DOHH2 (cell line): ENCODE measurements around the gene CALML3.

Source experiments
- H3F3A ChIP-seq: fragments of 200-600 bp; sonication (generic), shearing (Covaris generic); 2 replicates; pipeline ENCODE4 v1.6.0; 2016; ENCODE audit warnings: antibody characterized with exemption, mild to moderate bottlenecking; ENCODE audit not compliant: control insufficient read depth, insufficient read depth
- H3K27ac ChIP-seq: fragments of 200-600 bp; sonication (generic); 2 replicates; pipeline ENCODE4 v1.5.1; 2014; ENCODE audit warnings: low read depth, mild to moderate bottlenecking, low read length, moderate library complexity
- H3K27me3 ChIP-seq: fragments of 200-600 bp; sonication (generic); 2 replicates; pipeline ENCODE4 v1.6.1; 2014; ENCODE audit warnings: mild to moderate bottlenecking, low read length, mixed read lengths; ENCODE audit not compliant: control insufficient read depth
- H3K36me3 ChIP-seq: fragments of 200-600 bp; sonication (generic); 2 replicates; pipeline ENCODE4 v1.6.1; 2014; ENCODE audit warnings: mild to moderate bottlenecking, low read length, moderate library complexity, mixed read lengths; ENCODE audit not compliant: control insufficient read depth
- H3K4me1 ChIP-seq: fragments of 200-600 bp; sonication (generic); 2 replicates; pipeline ENCODE4 v1.6.1; 2014; ENCODE audit warnings: mild to moderate bottlenecking, low read length, mixed read lengths; ENCODE audit not compliant: control insufficient read depth
- H3K4me2 ChIP-seq: fragments of 200-600 bp; sonication (generic); 2 replicates; pipeline ENCODE4 v1.6.0; 2014; ENCODE audit warnings: mild to moderate bottlenecking, low read length, moderate library complexity
- H3K4me3 ChIP-seq: fragments of 200-600 bp; sonication (generic); 2 replicates; pipeline ENCODE4 v1.5.1; 2014; ENCODE audit warnings: mild to moderate bottlenecking, low read length, mixed read lengths
- H3K79me2 ChIP-seq: fragments of 200-600 bp; sonication (generic); 2 replicates; pipeline ENCODE4 v1.6.1; 2014; ENCODE audit warnings: mild to moderate bottlenecking, low read length, mixed read lengths; ENCODE audit not compliant: control insufficient read depth
- H3K9me2 ChIP-seq: fragments of 200-600 bp; sonication (generic); replicated peaks from 2 replicates; pipeline ENCODE4 v1.6.1; 2014; ENCODE audit warnings: mild to moderate bottlenecking, low read length, mixed read lengths; ENCODE audit not compliant: control insufficient read depth
- H3K9me3 ChIP-seq: fragments of 200-600 bp; sonication (generic); 2 replicates; pipeline ENCODE4 v1.6.1; 2014; ENCODE audit warnings: antibody characterized with exemption, low read length, mixed read lengths; ENCODE audit not compliant: control insufficient read depth, insufficient read depth
- H4K20me1 ChIP-seq: fragments of 200-600 bp; sonication (generic); 2 replicates; pipeline ENCODE4 v1.6.0; 2014; ENCODE audit warnings: low read depth, mild to moderate bottlenecking, antibody characterized with exemption, low read length, moderate library complexity; ENCODE audit not compliant: control insufficient read depth, insufficient read depth
- CTCF ChIP-seq: fragments of 200-600 bp; sonication (generic); IDR thresholded peaks from one replicate; pipeline ENCODE4 v1.5.1; 2014; ENCODE audit warnings: antibody characterized with exemption, mild to moderate bottlenecking, low read depth, low read length; ENCODE audit not compliant: poor library complexity, severe bottlenecking
- EZH2phosphoT487 ChIP-seq: fragments of 200-600 bp; sonication (generic); IDR thresholded peaks from 2 replicates; pipeline ENCODE4 v1.6.1; 2017; ENCODE audit warnings: borderline replicate concordance, mild to moderate bottlenecking, antibody characterized with exemption, low read length, moderate library complexity, mixed read lengths

CALML3 gene

GRCh38 chr10:5480162-5480941, 44.4 kb upstream of the CALML3 start:
- Histone ChIP-seq H3K27me3 (no peaks in the 10 kb centered on the region), H3K36me3 (no peaks in the 10 kb centered on the region), H3F3A (no peaks in the 10 kb centered on the region), H3K9me2 (no peaks in the 10 kb centered on the region), H3K4me2 (no peak overlapping the region), H3K27ac (no peak overlapping the region), H4K20me1 (no peaks in the 10 kb centered on the region), H3K4me1 (peaks cover 6% of the 10 kb centered on the region), H3K4me3 (no peak overlapping the region), H3K79me2 (no peaks in the 10 kb centered on the region), H3K9me3 (no peaks in the 10 kb centered on the region)
- TF ChIP-seq CTCF (no peak), EZH2phosphoT487 (no peak)

GRCh38 chr10:5481121-5481520, 43.6 kb upstream of the CALML3 start:
- peaks cover 6% of the 10 kb centered on the region for H3K4me1 ChIP-seq
- no peaks in the 10 kb centered on the region for H4K20me1 ChIP-seq
- TF ChIP-seq EZH2phosphoT487 (no peak), CTCF (no peak)
- no peak overlapping the region for H3K27ac ChIP-seq
- no peaks in the 10 kb centered on the region for H3K9me2 ChIP-seq
- H3F3A ChIP-seq = no peaks in the 10 kb centered on the region
- H3K4me2 ChIP-seq = no peak overlapping the region
- H3K79me2 ChIP-seq = no peaks in the 10 kb centered on the region
- no peak overlapping the region for H3K4me3 ChIP-seq
- H3K27me3 ChIP-seq = no peaks in the 10 kb centered on the region
- H3K36me3 ChIP-seq = no peaks in the 10 kb centered on the region
- no peaks in the 10 kb centered on the region for H3K9me3 ChIP-seq

- H3K36me3 ChIP-seq = no peaks in the 10 kb centered on the region
- peaks cover 13% of the 10 kb centered on the region for H3K4me1 ChIP-seq
- no peak overlapping the region for H3K27ac ChIP-seq
- H3K4me2 ChIP-seq = no peak overlapping the region
- no peaks in the 10 kb centered on the region for H3K27me3 ChIP-seq
- H4K20me1 ChIP-seq = no peaks in the 10 kb centered on the region
- H3K4me3 ChIP-seq = no peak overlapping the region
- TF ChIP-seq CTCF (no peak), EZH2phosphoT487 (no peak)
- no peaks in the 10 kb centered on the region for H3F3A ChIP-seq
- H3K9me2 ChIP-seq = no peaks in the 10 kb centered on the region
- no peaks in the 10 kb centered on the region for H3K79me2 ChIP-seq
- H3K9me3 ChIP-seq = no peaks in the 10 kb centered on the region
Measured at GRCh38 chr10:5482016-5482415, 42.7 kb upstream of the CALML3 start.
